GM10266 (cell line): ENCODE results near the gene RASGRF2.

Experiments
- DNase-seq: peaks from one replicate; pipeline ENCODE4 v3.0.0; 2012; ENCODE audit errors: extremely low spot score
- TF ChIP-seq, protein P1 (sequence below): IDR thresholded peaks from 2 replicates; pipeline ENCODE4 v1.5.1; 2012; ENCODE audit warnings: mild to moderate bottlenecking, low read depth; ENCODE audit not compliant: control insufficient read depth, insufficient read depth; ENCODE audit errors: missing control alignments

The RASGRF2 gene

DNA sequence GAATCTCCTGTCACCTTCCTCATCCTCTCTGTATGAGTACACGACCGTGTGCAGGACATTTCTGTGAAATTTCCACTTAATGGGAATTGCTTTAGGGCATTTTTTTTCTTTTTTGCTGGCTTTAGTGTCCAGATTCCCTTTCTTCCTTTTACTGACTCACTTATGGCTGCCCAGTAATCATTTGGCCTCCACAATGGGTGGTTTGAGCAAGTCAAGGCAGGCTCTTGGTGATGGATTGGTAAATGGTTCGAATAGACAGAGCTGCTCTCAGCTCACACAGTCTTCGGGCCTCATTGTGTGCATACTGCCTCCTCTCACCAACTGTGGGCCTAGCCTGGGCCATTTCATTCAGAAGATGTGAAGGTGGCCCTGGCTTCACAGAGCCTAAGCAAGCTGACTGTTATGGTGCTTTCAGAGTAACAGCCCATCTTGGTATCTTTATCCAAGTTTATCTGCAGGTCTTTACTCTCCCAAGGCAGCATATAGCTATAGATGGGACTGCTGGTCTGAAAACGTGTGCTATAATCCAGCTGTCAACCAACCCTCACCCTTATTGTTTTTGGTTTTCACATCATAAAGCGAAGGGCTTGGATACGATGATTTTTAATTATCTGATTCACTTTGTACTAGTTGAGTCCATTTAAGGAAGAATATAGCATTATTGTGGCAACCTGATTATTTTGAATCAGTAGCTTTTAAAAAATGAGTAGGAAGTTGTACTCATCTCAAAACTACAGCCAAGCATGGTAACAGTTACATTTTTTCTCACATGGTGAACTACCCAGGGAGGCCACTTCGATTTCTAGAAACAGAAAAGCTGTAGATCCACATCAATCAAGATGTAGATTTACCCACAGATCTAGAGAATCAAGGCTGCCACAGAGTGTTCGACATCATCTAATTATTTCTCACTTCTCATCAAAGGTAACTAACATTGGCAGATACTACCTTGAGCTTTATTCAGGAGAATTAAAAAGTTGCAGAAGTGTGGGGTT, 222.5 kb downstream of the RASGRF2 start:
- DNase-seq, result no peak
- TF ChIP-seq, protein P1, sequence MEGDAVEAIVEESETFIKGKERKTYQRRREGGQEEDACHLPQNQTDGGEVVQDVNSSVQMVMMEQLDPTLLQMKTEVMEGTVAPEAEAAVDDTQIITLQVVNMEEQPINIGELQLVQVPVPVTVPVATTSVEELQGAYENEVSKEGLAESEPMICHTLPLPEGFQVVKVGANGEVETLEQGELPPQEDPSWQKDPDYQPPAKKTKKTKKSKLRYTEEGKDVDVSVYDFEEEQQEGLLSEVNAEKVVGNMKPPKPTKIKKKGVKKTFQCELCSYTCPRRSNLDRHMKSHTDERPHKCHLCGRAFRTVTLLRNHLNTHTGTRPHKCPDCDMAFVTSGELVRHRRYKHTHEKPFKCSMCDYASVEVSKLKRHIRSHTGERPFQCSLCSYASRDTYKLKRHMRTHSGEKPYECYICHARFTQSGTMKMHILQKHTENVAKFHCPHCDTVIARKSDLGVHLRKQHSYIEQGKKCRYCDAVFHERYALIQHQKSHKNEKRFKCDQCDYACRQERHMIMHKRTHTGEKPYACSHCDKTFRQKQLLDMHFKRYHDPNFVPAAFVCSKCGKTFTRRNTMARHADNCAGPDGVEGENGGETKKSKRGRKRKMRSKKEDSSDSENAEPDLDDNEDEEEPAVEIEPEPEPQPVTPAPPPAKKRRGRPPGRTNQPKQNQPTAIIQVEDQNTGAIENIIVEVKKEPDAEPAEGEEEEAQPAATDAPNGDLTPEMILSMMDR, result no peak

DNA sequence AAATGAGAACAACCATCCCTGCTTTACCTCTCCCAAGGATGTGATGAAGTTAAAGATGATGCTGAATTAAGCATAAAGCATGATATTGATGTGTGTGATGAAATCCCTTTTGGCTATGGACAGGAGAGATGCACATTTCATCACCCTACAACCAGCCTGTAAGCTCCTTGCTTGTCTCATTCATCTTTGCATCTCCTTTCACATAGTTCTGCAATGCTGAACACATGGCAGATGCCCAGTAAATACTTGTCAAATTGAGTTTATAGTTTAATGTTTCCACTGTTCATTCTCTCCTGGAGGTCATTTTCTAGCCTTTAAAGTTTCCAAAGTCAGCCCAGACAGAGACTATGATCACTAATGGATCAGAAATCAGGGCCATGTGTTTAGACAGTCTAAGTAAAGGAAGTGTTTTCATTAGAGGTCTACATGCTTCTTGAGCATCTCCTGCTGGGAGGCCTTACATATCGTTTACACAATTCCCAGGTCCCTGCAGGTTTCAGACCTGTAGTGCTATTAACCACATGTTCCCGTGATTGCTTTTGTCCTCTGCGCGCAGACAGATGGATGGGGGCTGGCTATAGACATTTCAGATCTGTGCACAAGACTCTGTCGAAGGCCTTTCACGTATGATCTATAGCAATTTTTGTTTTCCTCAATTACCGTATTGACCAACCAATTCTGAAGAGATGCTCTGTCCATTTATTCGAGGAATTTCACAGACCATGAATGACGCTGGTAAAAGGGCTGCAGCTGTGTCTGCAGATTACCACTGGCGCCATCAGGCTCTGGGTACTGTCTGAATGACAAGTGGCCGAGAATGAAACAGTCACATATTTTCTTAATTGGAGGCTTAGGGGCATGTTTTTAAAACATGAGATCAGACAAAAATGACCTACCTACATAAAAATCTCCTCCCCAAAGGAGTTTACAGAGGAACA, 223.9 kb downstream of the RASGRF2 start:
- TF ChIP-seq, protein P1, result no peak
- no peak for DNase-seq

DNA sequence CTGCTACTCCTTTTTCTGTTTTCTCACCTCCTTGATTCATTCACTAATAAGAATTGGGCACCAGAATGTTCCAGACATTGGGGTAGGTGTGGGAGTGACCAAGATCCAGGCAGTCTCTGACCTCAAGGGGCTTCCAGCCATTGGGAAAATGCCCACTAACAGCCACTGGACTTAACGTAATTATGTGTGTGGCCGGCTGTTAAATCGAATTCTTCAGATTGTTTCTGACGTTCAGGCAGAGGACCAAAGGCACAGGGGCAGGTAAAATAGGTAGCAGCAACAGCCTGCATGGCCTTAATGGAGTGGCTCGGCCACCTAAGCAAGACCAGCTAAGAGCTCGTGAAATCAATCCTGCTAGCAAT, 224.6 kb downstream of the RASGRF2 start:
- TF ChIP-seq, protein P1, result no peak
- DNase-seq, result no peak

DNA sequence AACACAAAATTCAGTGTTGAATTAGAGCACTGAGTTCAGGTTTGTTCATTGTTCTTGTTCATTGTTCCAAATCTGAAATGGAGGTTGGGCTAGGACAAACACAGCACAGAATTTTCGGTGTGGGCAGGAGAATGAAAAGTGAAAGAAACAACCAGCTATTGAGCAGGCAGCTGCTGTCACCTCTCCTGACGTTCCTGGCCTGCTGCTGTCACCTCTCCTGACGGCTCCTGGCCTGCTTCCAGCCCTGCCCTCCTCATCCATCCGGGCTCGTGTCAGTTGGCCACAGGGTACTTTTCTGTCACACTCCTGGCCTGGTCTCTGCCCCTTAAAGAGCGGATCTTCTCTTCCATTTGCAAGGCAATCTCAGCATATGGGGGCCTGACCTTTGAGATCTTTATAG, 227.7 kb downstream of the RASGRF2 start:
- DNase-seq, result no peak
- TF ChIP-seq, protein P1, result no peak

DNA sequence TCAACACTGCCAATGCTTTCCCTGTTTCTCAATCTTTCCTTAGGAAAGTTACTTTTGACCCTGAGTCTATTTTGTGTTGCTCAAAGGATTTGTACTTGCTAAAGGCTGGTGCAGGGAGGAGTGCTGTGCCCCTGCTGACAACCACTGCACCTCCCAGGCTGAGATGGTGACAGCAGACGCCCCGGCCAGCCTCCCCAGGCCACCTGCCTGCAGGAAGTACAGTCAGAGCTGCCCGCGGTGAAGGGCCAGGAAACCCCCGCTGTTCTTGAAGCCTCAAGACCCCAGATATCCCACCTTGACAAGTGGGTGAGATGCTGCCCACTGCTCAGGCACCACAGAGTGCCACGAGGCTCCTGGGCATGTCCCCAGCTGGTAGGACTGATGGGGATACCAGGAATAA, 228.8 kb downstream of the RASGRF2 start:
- DNase-seq, result no peak
- TF ChIP-seq, protein P1, result no peak

DNA sequence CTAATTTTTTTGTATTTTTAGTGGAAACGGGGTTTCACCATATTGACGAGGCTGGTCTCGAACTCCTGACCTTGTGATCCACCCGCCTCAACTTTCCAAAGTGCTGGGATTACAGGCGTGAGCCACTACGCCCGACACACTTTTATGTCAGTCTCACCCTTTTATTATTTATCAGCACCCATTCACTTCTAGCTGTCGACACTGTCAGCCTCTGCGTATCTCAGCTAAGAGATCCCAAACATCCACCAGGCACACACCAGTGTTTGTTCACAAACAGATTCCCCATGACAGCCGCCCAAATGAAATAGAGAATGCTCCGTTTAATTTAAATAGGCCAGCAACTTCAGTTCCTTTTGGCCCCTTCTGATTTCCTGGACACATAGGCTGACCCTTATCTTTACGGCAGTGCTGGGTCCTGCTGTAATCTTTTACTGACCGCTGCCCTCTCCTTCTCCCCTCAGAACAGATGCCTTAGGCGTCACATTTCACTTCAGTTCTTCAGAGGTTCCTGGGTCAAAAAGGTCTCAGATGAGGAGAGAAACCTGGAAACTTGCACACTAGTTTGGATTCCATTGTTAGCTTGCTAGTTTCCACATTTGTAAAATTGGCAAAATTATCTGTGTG, 229.8 kb downstream of the RASGRF2 start:
- TF ChIP-seq, protein P1, result no peak
- DNase-seq, result no peak
